Measurements from ENCODE around the gene DBNL. TPM values are rescaled to one million over a fixed set of nuclear protein-coding genes. Genes with fewer than 3 reads are reported as not detected.

DBNL gene
- total and polyA plus RNA-seq, 4 donors = 26.1 to 60.2 (median 41.5) TPM

DNA sequence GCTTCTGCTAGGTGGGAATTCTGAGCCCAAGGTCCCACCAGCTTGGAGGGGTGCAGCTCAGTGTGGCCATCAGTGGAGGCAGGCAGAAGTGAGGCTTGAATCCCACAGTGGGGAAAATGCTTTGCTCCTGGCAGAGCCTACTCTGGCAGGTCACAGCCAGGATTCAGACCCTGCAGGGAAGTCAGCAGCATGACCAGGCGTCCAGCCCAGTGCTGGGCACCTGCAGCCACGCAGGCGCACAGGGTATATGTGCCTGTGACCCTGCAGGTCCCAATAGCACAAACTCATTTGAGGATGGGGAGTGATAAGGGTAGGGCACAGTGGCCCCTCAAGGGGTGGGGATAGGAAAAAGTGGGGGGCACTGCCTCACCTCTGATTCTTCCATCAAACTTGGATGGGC lies 51.3 kb downstream of the DBNL start:
- peaks cover 0 to 10% (median 9%) of the 10 kb centered on the region in 4 donors for H3K4me1 ChIP-seq (ENCODE audit: control insufficient read depth in 4 of 4, insufficient read depth in 4 of 4, low read length in 3 of 4)
- no peak overlapping the region for H3K27ac ChIP-seq (ENCODE audit: low read depth in 1 of 2, low read length in 2 of 2)
- H3K27me3 ChIP-seq (ENCODE audit: control insufficient read depth in 4 of 4, insufficient read depth in 4 of 4, low read length in 3 of 4) = no peaks in the 10 kb centered on the region
- no peak overlapping the region for H3K4me3 ChIP-seq (ENCODE audit: low read depth in 1 of 3, low read length in 3 of 3)
- no peaks in the 10 kb centered on the region for H3K36me3 ChIP-seq (ENCODE audit: control insufficient read depth in 4 of 4, insufficient read depth in 3 of 4, low read depth in 1 of 4, low read length in 3 of 4)
- 98% methylated on average over 3 of the region's 3 CpGs for WGBS
- no peak overlapping the region for H3K9ac ChIP-seq (ENCODE audit: low read depth in 1 of 2, low read length in 2 of 2)
- no peak for TF ChIP-seq JUND (IDR thresholded peaks at IDR 0.05)
- no peak for TF ChIP-seq RAD21 (IDR thresholded peaks at IDR 0.05)
- TF ChIP-seq GABPA (IDR thresholded peaks at IDR 0.05 in 1 of 2, conservative IDR thresholded peaks at IDR 0.05 in 1 of 2) = no peak
- TF ChIP-seq, protein P1, sequence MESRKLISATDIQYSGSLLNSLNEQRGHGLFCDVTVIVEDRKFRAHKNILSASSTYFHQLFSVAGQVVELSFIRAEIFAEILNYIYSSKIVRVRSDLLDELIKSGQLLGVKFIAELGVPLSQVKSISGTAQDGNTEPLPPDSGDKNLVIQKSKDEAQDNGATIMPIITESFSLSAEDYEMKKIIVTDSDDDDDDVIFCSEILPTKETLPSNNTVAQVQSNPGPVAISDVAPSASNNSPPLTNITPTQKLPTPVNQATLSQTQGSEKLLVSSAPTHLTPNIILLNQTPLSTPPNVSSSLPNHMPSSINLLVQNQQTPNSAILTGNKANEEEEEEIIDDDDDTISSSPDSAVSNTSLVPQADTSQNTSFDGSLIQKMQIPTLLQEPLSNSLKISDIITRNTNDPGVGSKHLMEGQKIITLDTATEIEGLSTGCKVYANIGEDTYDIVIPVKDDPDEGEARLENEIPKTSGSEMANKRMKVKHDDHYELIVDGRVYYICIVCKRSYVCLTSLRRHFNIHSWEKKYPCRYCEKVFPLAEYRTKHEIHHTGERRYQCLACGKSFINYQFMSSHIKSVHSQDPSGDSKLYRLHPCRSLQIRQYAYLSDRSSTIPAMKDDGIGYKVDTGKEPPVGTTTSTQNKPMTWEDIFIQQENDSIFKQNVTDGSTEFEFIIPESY (IDR thresholded peaks at IDR 0.05) = no peak
- no peak for TF ChIP-seq NR2F2 (IDR thresholded peaks at IDR 0.05)
- no peak for TF ChIP-seq HNF4G (IDR thresholded peaks at IDR 0.05)
- no peak for TF ChIP-seq RXRA (IDR thresholded peaks at IDR 0.05)
- TF ChIP-seq, protein P2, sequence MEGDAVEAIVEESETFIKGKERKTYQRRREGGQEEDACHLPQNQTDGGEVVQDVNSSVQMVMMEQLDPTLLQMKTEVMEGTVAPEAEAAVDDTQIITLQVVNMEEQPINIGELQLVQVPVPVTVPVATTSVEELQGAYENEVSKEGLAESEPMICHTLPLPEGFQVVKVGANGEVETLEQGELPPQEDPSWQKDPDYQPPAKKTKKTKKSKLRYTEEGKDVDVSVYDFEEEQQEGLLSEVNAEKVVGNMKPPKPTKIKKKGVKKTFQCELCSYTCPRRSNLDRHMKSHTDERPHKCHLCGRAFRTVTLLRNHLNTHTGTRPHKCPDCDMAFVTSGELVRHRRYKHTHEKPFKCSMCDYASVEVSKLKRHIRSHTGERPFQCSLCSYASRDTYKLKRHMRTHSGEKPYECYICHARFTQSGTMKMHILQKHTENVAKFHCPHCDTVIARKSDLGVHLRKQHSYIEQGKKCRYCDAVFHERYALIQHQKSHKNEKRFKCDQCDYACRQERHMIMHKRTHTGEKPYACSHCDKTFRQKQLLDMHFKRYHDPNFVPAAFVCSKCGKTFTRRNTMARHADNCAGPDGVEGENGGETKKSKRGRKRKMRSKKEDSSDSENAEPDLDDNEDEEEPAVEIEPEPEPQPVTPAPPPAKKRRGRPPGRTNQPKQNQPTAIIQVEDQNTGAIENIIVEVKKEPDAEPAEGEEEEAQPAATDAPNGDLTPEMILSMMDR (IDR thresholded peaks at IDR 0.05; ENCODE audit: low read depth, low read length, missing input control) = no peak
- TF ChIP-seq FOXA1 (IDR thresholded peaks at IDR 0.05) = no peak
- TF ChIP-seq, protein P3, sequence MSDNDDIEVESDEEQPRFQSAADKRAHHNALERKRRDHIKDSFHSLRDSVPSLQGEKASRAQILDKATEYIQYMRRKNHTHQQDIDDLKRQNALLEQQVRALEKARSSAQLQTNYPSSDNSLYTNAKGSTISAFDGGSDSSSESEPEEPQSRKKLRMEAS (IDR thresholded peaks at IDR 0.05) = no peak
- no peak for TF ChIP-seq YY1 (IDR thresholded peaks at IDR 0.05)
- TF ChIP-seq, protein P4, sequence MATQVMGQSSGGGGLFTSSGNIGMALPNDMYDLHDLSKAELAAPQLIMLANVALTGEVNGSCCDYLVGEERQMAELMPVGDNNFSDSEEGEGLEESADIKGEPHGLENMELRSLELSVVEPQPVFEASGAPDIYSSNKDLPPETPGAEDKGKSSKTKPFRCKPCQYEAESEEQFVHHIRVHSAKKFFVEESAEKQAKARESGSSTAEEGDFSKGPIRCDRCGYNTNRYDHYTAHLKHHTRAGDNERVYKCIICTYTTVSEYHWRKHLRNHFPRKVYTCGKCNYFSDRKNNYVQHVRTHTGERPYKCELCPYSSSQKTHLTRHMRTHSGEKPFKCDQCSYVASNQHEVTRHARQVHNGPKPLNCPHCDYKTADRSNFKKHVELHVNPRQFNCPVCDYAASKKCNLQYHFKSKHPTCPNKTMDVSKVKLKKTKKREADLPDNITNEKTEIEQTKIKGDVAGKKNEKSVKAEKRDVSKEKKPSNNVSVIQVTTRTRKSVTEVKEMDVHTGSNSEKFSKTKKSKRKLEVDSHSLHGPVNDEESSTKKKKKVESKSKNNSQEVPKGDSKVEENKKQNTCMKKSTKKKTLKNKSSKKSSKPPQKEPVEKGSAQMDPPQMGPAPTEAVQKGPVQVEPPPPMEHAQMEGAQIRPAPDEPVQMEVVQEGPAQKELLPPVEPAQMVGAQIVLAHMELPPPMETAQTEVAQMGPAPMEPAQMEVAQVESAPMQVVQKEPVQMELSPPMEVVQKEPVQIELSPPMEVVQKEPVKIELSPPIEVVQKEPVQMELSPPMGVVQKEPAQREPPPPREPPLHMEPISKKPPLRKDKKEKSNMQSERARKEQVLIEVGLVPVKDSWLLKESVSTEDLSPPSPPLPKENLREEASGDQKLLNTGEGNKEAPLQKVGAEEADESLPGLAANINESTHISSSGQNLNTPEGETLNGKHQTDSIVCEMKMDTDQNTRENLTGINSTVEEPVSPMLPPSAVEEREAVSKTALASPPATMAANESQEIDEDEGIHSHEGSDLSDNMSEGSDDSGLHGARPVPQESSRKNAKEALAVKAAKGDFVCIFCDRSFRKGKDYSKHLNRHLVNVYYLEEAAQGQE (IDR thresholded peaks at IDR 0.05) = no peak
- TF ChIP-seq, protein P5, sequence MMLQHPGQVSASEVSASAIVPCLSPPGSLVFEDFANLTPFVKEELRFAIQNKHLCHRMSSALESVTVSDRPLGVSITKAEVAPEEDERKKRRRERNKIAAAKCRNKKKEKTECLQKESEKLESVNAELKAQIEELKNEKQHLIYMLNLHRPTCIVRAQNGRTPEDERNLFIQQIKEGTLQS (IDR thresholded peaks at IDR 0.05) = no peak
- no peak for TF ChIP-seq EGR1 (IDR thresholded peaks at IDR 0.05; ENCODE audit: low read depth in 2 of 2)
- no peak for TF ChIP-seq HNF4A (conservative IDR thresholded peaks at IDR 0.05)
- no peak for TF ChIP-seq SP1 (IDR thresholded peaks at IDR 0.05)
- no peak for TF ChIP-seq TAF1 (conservative IDR thresholded peaks at IDR 0.05)
- DNase-seq (ENCODE audit: low spot score) = no peak
- H3K9me3 ChIP-seq (ENCODE audit: control insufficient read depth in 4 of 4, low read length in 3 of 4) = no peaks in the 10 kb centered on the region

All from liver (tissue), 9 donors.